OCI-LY7 (cell line): Measurements from ENCODE around the gene PCP4L1. TPM values are rescaled to one million over a fixed set of nuclear protein-coding genes. Genes with fewer than 3 reads are reported as not detected.

ENCODE experiments used
- BruUV-seq: library from RNA; stranded (reverse); fragments of 400-500 nt; replicated peaks from 2 replicates; lab custom pipeline; 2021; lab: Mats Ljungman, UMichigan
- CTCF ChIA-PET: fragments of 300-600 bp; sonication (Branson Sonifier 250); formaldehyde crosslinking; loops from one replicate; lab custom pipeline; 2022; ENCODE audit warnings: antibody characterized with exemption; ENCODE audit not compliant: unreplicated experiment; lab: Charles Lee
- POLR2A ChIA-PET: fragments of 300-600 bp; sonication (Branson Sonifier 250); formaldehyde crosslinking; loops from one replicate; lab custom pipeline; 2022; ENCODE audit warnings: antibody characterized with exemption; lab: Charles Lee
- DNase-seq: peaks from one replicate; pipeline ENCODE4 v3.0.0-alpha.2; 2015; ENCODE audit warnings: low spot score
- H2AFZ ChIP-seq: fragments of 200-600 bp; sonication (generic), shearing (Covaris generic); 2 replicates; pipeline ENCODE4 v1.6.1; 2014; ENCODE audit warnings: mild to moderate bottlenecking, antibody characterized with exemption, low read length, moderate library complexity
- H3K27ac ChIP-seq: fragments of 200-600 bp; sonication (generic); 2 replicates; pipeline ENCODE4 v1.5.1; 2014; ENCODE audit warnings: mixed run types, low read depth, mild to moderate bottlenecking, moderate library complexity, low read length, inconsistent platforms; ENCODE audit not compliant: poor library complexity, severe bottlenecking
- H3K36me3 ChIP-seq: fragments of 200-600 bp; sonication (generic); 2 replicates; pipeline ENCODE4 v1.6.1; 2014; ENCODE audit warnings: mild to moderate bottlenecking, antibody characterized with exemption, low read length, moderate library complexity, mixed read lengths; ENCODE audit not compliant: insufficient read depth
- H3K4me1 ChIP-seq: fragments of 200-600 bp; sonication (generic); 2 replicates; pipeline ENCODE4 v1.5.1; 2014; ENCODE audit warnings: mild to moderate bottlenecking, low read length; ENCODE audit not compliant: insufficient read depth, poor library complexity, severe bottlenecking
- H3K4me2 ChIP-seq: fragments of 200-600 bp; sonication (generic); 2 replicates; pipeline ENCODE4 v1.6.1; 2014; ENCODE audit warnings: mild to moderate bottlenecking, low read length
- H3K4me3 ChIP-seq: fragments of 200-600 bp; sonication (generic); 2 replicates; pipeline ENCODE4 v1.5.1; 2014; ENCODE audit warnings: mild to moderate bottlenecking, low read depth, low read length; ENCODE audit not compliant: poor library complexity, severe bottlenecking
- H3K79me2 ChIP-seq: fragments of 200-600 bp; sonication (generic); 2 replicates; pipeline ENCODE4 v1.6.1; 2016; ENCODE audit warnings: low read depth, mild to moderate bottlenecking, low read length, moderate library complexity, mixed read lengths; ENCODE audit not compliant: insufficient read depth
- H3K9me2 ChIP-seq: fragments of 200-600 bp; sonication (generic); 2 replicates; pipeline ENCODE4 v1.6.1; 2016; ENCODE audit warnings: mild to moderate bottlenecking, low read length, mixed read lengths; ENCODE audit not compliant: insufficient read depth
- H3K9me3 ChIP-seq: fragments of 200-600 bp; sonication (generic); 2 replicates; pipeline ENCODE4 v1.6.1; 2014; ENCODE audit warnings: mild to moderate bottlenecking, mixed run types, low read length, mixed read lengths
- H4K20me1 ChIP-seq: fragments of 200-600 bp; sonication (generic); 2 replicates; pipeline ENCODE4 v1.6.1; 2014; ENCODE audit warnings: mild to moderate bottlenecking, antibody characterized with exemption, low read length, moderate library complexity, mixed read lengths; ENCODE audit not compliant: insufficient read depth
- CTCF ChIP-seq: fragments of 200-600 bp; sonication (generic); conservative IDR thresholded peaks from 2 replicates; pipeline ENCODE4 v1.5.1; 2014; ENCODE audit warnings: mild to moderate bottlenecking, antibody characterized with exemption, low read length, moderate library complexity, mixed read lengths
- EZH2phosphoT487 ChIP-seq: fragments of 200-600 bp; sonication (generic); IDR thresholded peaks from 2 replicates; pipeline ENCODE4 v1.6.1; 2018; ENCODE audit warnings: low read depth, borderline replicate concordance, mild to moderate bottlenecking, mixed run types, antibody characterized with exemption, low read length, moderate library complexity, mixed read lengths
- intact Hi-C: fragments of 100-400 bp; cut with micrococcal nuclease; formaldehyde crosslinking; loops from one replicate; pipeline ENCODE4 v1.10.0; 2022; ENCODE audit not compliant: unreplicated experiment
- total RNA-seq, 2 experiments: library from RNA; depleted of rRNA in 1 of 2; stranded (reverse); fragments of >200 nt in 1 of 2; shearing (Covaris generic) in 1 of 2; gene quantifications; 2 replicates each; pipeline ENCODE4 v1.2.3, GENCODE V29; 2014 to 2022

Gene PCP4L1
- total RNA-seq, 2 experiments from 2014 or later, result not detected

GRCh38 chr1:161305867-161306519 is 47.4 kb downstream of the PCP4L1 start:
- Histone ChIP-seq H3K4me2 (peak overlapping the region; percentile 89), H3K4me1 (peaks cover 28% of the 10 kb centered on the region), H2AFZ (peak overlapping the region; percentile 62; the same call in 1 of the 2 replicates), H3K27ac (peak overlapping the region; percentile 47), H3K4me3 (peak overlapping the region; percentile 76), H3K36me3 (no peaks in the 10 kb centered on the region), H3K9me3 (no peaks in the 10 kb centered on the region), H3K79me2 (peaks cover 18% of the 10 kb centered on the region; the same call in 1 of the 2 replicates), H3K9me2 (no peaks in the 10 kb centered on the region), H4K20me1 (no peaks in the 10 kb centered on the region)
- peak; percentile 95 for DNase-seq
- intact Hi-C loops, result loop anchor here (2.0 to 5.0 kb wide), 2 partner anchors 76 to 79 kb away; partner anchors contain the start of gene TOMM40L
- BruUV-seq, result no TSS peak
- ChIA-PET POLR2A (interaction anchor here (0.6 to 3.3 kb wide), 11 partner anchors 8 to 234 kb away, joined by 3 to 15 read pairs (median 4); partner anchors contain the start of genes CFAP126 and SDHC), CTCF (interaction anchor here (0.6 to 1.4 kb wide), 7 partner anchors 9 to 950 kb away, joined by 3 to 5 read pairs (median 3); partner anchors contain the start of genes SDHC and TOMM40L)
- peak; percentile 79 for TF ChIP-seq CTCF
- TF ChIP-seq EZH2phosphoT487, result no peak

- DNase-seq, result peak; percentile 58
- no peaks in the 10 kb centered on the region for H3K9me2 ChIP-seq
- H3K79me2 ChIP-seq, result peaks cover 18% of the 10 kb centered on the region; the same call in 1 of the 2 replicates
- H3K36me3 ChIP-seq, result no peaks in the 10 kb centered on the region
- intact Hi-C loops, result loop anchor here (2.0 to 5.0 kb wide), 2 partner anchors 75 to 80 kb away; partner anchors contain the start of gene TOMM40L
- H4K20me1 ChIP-seq, result no peaks in the 10 kb centered on the region
- peaks cover 28% of the 10 kb centered on the region for H3K4me1 ChIP-seq
- peak overlapping the region; percentile 5 for H3K27ac ChIP-seq
- H2AFZ ChIP-seq, result peak overlapping the region; percentile 74
- no peak overlapping the region for H3K4me3 ChIP-seq
- BruUV-seq, result no TSS peak
- ChIA-PET POLR2A (interaction anchor here (0.6 to 3.3 kb wide), 4 partner anchors 7 to 926 kb away, joined by 3 to 15 read pairs (median 8); partner anchors contain the start of genes SDHC and TOMM40L), CTCF (no interaction called here)
- H3K4me2 ChIP-seq, result peak overlapping the region; percentile 89
- TF ChIP-seq EZH2phosphoT487 (no peak), CTCF (no peak)
- H3K9me3 ChIP-seq, result no peaks in the 10 kb centered on the region
Measured at GRCh38 chr1:161307230-161307768, 48.8 kb downstream of the PCP4L1 start.
